ENCODE results near the gene MCF2L. TPM values are rescaled to one million over a fixed set of nuclear protein-coding genes. Genes with fewer than 3 reads are reported as not detected.
A peak's percentile ranks its signal among the peaks of the same experiment; 100 is the strongest.

The MCF2L gene
- total RNA-seq, 1 donor from 2014 or later, result 69.7 TPM

DNA sequence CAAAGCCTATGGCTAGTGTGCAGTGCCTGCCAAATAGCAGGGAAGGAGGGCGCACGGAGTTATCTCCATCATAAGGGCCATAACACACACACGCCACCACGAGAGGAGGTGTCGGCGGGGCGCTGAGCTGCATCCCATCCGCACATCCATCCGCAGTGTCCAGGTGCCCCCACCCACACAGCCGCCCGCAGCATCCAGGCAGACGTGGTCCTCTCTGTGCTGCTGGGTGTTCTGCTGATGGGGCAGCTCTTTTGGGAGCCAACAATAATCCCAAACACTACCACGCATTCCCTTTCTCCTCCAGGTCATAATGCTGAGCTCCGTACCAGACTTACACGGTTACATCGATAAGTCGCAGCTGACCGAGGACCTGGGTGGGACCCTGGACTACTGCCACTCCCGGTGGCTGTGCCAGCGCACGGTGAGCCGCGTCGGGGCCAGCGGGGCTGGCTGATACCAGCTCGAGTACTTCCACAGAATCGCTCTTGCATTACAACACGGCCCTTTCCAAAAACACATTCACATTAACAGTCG, 95.1 kb downstream of the MCF2L start:
- intact Hi-C loops (cut with DNase I), result no loop called here
- TF ChIP-seq, protein P1, sequence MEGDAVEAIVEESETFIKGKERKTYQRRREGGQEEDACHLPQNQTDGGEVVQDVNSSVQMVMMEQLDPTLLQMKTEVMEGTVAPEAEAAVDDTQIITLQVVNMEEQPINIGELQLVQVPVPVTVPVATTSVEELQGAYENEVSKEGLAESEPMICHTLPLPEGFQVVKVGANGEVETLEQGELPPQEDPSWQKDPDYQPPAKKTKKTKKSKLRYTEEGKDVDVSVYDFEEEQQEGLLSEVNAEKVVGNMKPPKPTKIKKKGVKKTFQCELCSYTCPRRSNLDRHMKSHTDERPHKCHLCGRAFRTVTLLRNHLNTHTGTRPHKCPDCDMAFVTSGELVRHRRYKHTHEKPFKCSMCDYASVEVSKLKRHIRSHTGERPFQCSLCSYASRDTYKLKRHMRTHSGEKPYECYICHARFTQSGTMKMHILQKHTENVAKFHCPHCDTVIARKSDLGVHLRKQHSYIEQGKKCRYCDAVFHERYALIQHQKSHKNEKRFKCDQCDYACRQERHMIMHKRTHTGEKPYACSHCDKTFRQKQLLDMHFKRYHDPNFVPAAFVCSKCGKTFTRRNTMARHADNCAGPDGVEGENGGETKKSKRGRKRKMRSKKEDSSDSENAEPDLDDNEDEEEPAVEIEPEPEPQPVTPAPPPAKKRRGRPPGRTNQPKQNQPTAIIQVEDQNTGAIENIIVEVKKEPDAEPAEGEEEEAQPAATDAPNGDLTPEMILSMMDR (IDR thresholded peaks at IDR 0.05), result no peak
- Histone ChIP-seq H3K27ac (no peak overlapping the region), H3K27me3 (no peaks in the 10 kb centered on the region), H3K9me3 (no peaks in the 10 kb centered on the region), H3K4me3 (no peak overlapping the region), H3K4me1 (no peaks in the 10 kb centered on the region), H3K36me3 (no peaks in the 10 kb centered on the region)
- ATAC-seq, result peak; percentile 2
- no peak for DNase-seq

DNA sequence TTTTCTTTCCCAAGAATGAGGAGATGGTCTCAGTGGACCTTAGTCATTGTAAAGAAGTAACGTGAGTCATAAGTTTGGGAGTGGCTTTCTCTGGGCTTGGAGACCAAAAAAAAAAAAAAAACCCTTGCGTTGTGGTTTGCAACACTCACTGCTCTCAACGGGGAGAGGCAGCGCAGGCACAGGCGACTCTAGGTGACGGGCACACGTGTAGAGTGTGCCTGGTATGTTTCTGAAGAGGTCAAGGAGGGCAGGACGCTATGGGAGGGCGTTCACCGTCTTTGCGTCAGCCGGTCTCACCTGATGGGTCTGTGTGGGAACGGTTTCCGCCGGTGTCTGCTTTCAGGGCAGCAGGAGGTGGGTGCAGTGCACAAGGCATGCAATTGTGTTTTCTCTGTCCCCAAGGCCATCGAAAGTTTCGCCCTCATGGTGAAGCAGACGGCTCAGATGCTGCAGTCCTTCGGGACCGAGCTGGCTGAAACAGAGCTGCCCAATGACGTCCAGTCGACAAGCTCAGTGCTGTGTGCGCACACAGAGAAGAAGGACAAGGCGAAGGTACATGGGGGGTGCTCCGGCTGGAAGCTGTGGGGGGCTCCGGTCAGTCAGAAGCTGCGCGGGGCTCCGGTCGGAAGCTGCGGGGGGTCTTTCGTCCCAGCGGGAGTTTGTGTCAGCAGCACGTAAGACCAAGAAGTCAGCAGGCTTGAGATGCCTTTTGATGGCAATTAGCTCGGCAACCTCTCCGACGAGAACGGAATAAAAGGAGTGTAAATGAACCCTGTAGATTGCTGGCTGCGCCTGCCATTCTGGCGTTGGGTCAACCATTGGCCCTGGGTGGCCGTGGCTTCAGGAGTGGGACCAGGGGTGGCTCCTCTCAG, 95.8 kb downstream of the MCF2L start:
- peak; percentile 80 for ATAC-seq

DNA sequence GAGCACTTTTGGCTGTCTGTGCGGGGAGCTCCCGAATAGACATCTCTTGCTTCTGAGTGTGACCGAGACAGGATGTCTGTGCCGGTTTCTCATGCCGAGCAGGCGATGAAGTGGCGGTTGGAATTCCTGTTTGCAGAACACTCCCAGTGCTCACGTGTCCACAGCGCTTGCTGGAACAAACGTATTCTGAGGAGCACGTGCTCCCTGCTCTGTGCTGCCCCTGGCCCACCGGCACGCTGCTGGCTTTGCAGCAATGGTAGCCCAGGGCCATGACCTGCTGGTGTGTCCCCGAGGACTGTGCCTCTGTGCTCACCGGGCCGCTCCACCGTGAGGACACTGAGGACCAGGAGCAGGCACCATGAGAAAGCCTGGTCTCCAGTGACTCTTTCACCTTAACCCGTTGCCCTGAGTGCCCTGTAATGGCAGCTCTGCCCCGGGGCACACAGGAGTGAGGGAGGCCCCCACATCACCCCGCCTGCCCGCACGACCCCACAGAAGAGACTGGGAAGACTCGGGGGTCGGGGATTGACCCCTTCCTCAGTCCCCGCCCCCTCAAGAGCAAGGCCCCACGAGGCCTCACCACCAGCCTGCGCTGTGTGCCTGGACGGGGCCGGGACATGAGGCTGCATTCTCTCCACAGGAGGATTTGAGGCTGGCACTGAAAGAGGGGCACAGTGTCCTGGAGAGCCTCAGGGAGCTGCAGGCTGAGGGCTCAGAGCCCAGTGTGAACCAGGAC, 96.6 kb downstream of the MCF2L start:
- Histone ChIP-seq H3K27ac (no peak overlapping the region), H3K4me1 (no peaks in the 10 kb centered on the region), H3K36me3 (no peaks in the 10 kb centered on the region), H3K4me3 (no peak overlapping the region), H3K27me3 (no peaks in the 10 kb centered on the region), H3K9me3 (no peaks in the 10 kb centered on the region)
- DNase-seq (no peak), ATAC-seq (peak; percentile 66)
- TF ChIP-seq, protein P1 (IDR thresholded peaks at IDR 0.05), result no peak
- intact Hi-C loops (cut with DNase I), result no loop called here

More for the DNA sequence above, 95.8 kb downstream of the MCF2L start:
- no peaks in the 10 kb centered on the region for H3K27me3 ChIP-seq
- H3K4me1 ChIP-seq, result no peaks in the 10 kb centered on the region
- TF ChIP-seq, protein P1 (IDR thresholded peaks at IDR 0.05), result no peak
- intact Hi-C loops (cut with DNase I), result no loop called here
- DNase-seq, result no peak
- H3K4me3 ChIP-seq, result no peak overlapping the region
- H3K36me3 ChIP-seq, result no peaks in the 10 kb centered on the region
- no peaks in the 10 kb centered on the region for H3K9me3 ChIP-seq
- H3K27ac ChIP-seq, result no peak overlapping the region

DNA sequence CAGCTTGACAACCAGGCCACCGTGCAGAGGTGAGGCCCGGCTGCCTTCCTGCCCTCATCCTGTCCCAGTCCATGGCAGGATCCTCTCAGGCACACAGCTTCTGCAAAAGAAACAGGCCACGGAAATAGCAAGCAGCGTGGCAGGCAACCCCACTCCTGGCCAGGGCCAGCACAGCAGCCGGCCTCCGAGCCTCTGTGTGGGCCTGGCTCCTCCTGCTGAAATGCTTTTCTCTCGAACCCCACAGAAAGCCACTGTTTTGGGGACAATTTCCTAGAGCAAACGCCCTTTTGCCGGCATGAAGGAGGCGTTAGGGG, 97.1 kb downstream of the MCF2L start:
- ATAC-seq (no peak), DNase-seq (no peak)
- H3K27me3 ChIP-seq, result no peaks in the 10 kb centered on the region
- TF ChIP-seq, protein P1 (IDR thresholded peaks at IDR 0.05), result no peak
- H3K4me3 ChIP-seq, result no peak overlapping the region
- intact Hi-C loops (cut with DNase I), result no loop called here
- H3K9me3 ChIP-seq, result no peaks in the 10 kb centered on the region
- H3K4me1 ChIP-seq, result no peaks in the 10 kb centered on the region
- no peaks in the 10 kb centered on the region for H3K36me3 ChIP-seq
- H3K27ac ChIP-seq, result no peak overlapping the region

DNA sequence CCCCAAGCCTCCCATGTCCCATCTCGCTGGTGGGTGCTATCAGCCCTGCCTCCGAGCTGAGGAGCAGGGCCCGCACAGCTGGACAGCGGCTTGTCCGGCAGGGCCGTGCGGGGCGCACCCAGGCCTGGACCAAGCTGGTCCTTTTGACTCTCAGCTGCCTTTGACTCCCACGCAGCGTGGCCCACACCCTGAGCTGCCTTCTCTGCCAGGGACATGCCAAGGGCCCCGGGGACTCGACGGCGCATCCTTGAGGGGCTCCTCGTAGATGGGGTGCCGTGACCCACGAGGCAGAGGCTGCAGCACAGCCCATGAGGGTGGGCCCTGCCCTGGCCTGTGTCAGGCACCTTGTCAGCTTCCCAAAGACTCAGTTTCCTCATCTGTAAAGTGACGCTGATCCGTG, 97.7 kb downstream of the MCF2L start:
- TF ChIP-seq, protein P1 (IDR thresholded peaks at IDR 0.05), result no peak
- Histone ChIP-seq H3K4me1 (no peaks in the 10 kb centered on the region), H3K9me3 (no peaks in the 10 kb centered on the region), H3K27me3 (no peaks in the 10 kb centered on the region), H3K4me3 (no peak overlapping the region), H3K36me3 (no peaks in the 10 kb centered on the region), H3K27ac (no peak overlapping the region)
- intact Hi-C loops (cut with DNase I), result no loop called here
- DNase-seq (no peak), ATAC-seq (no peak)
